ENCODE data around the gene ELMOD3. TPM values are rescaled to one million over a fixed set of nuclear protein-coding genes. Genes with fewer than 3 reads are reported as not detected.
"Not testable (repeated sequence)": the region's sequence is repeated elsewhere in the genome, so short reads cannot be mapped to it uniquely, and the experiment has no call there.

Gene ELMOD3
- total RNA-seq, 2 donors from 2014 or later, result 12.4 to 18.9 TPM

DNA sequence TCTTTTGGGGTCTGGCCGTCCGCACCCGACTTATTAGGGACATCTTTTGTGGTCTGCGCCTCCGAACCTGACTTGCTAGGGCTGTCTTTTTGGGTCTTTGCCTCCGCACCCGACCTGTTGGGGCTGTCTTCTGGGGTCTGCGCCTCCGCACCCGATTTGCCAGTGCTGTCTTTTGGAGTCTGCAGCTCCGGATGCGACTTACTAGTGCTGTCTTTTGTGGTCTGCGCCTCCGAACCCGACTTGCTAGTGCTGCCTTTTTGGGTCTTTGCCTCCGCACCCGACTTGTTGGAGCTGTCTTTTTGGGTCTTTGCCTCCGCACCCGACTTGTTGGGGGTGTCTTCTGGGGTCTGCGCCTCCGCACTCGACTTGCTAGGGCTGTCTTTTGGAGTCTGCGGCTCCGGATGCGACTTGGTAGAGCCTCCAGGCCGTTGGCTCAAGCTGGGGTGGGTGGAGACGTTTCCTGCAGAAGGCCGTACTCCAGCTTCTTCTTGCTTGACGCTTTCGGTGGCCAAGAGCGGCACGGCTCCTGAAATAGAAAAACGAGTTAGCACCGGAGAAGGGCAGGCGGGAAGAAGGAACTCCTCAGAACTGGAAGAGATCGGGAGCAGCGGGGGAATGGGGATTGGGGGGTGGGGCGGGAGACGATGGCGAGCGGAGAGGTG lies 27.3 kb upstream of the ELMOD3 start:
- Mint-ChIP-seq H3K4me1 (peaks cover 30% of the 10 kb centered on the region), H3K27ac (peak overlapping the region; percentile 98), H3K4me3 (peak overlapping the region; percentile 73), H3K9me3 (no peaks in the 10 kb centered on the region), H3K27me3 (ENCODE audit: insufficient read depth) (peaks cover 3% of the 10 kb centered on the region), H3K36me3 (ENCODE audit: low read depth) (peaks cover 38% of the 10 kb centered on the region)
- H3K9me3 ChIP-seq (ENCODE audit: control insufficient read depth, low read length), result no peaks in the 10 kb centered on the region
- DNase-seq, result peak; percentile 72
- H3K4me1 ChIP-seq (ENCODE audit: control insufficient read depth, insufficient read depth, low read length), result no peaks in the 10 kb centered on the region
- H3K9ac ChIP-seq (ENCODE audit: extremely low read depth, low read length, poor library complexity, severe bottlenecking), result peak overlapping the region; percentile 91
- H3K27ac ChIP-seq (ENCODE audit: low read depth, low read length), result no peak overlapping the region
- 7 to 15% methylated on average over 21 to 41 of the region's 41 CpGs for WGBS, 2 experiments (ENCODE audit: insufficient coverage in 1 of 2, insufficient read length in 1 of 2)
- peak overlapping the region; percentile 95 for H3K4me3 ChIP-seq (ENCODE audit: low read length)
- H3K27me3 ChIP-seq (ENCODE audit: control insufficient read depth, insufficient read depth, low read length, poor library complexity, severe bottlenecking), result no peaks in the 10 kb centered on the region
- H3K36me3 ChIP-seq (ENCODE audit: control insufficient read depth, insufficient read depth, low read length), result peaks cover 34% of the 10 kb centered on the region
- TF ChIP-seq, protein P1, sequence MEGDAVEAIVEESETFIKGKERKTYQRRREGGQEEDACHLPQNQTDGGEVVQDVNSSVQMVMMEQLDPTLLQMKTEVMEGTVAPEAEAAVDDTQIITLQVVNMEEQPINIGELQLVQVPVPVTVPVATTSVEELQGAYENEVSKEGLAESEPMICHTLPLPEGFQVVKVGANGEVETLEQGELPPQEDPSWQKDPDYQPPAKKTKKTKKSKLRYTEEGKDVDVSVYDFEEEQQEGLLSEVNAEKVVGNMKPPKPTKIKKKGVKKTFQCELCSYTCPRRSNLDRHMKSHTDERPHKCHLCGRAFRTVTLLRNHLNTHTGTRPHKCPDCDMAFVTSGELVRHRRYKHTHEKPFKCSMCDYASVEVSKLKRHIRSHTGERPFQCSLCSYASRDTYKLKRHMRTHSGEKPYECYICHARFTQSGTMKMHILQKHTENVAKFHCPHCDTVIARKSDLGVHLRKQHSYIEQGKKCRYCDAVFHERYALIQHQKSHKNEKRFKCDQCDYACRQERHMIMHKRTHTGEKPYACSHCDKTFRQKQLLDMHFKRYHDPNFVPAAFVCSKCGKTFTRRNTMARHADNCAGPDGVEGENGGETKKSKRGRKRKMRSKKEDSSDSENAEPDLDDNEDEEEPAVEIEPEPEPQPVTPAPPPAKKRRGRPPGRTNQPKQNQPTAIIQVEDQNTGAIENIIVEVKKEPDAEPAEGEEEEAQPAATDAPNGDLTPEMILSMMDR (conservative IDR thresholded peaks at IDR 0.05), result no peak

DNA sequence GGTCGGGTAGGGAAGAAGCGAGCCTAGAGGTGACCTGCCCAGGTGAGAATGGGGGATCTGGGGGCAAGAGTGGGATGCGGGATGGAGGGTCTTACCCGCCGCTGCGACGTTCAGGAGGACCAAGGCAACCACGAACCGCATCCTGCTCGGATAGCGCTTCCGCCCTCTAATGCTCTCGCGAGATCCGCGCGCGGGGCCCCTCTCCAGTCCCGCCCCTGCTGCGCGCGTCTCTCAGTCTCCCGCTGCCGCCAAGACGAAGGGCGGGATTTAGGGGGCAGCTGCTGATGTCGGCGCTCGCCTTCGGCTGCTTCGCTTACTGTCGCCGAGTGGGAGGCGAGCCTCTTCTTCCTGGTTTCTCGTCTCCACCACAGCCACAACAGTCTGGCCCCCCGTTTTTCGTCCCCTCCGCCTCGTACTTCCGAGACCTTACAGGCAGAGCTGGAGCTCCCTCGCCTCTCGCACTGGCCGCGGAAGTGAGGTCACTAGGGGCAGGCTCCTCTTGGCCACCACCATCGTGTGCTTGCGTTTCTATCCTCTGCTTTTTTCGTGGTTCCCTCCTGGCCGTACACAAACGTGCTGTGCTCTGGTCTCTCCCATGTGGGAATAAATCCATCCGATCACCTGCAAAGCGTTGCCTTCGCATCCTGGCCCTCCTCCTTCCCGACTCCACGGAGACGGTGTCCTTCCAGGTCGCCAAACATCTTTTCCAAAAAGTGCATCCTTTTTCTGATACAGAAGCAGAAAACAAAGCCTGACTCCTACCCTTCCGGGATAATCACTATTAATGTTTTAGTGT lies 26.5 kb upstream of the ELMOD3 start, which contains the start of gene TGOLN2:
TSS of gene TGOLN2 (minus strand) at position 168 of the 796 bp plus-strand sequence. CDS start at position 141, 27 bp downstream.
- WGBS, 2 experiments (ENCODE audit: insufficient coverage in 1 of 2, insufficient read length in 1 of 2), result 0 to 1% methylated on average over 35 to 56 of the region's 57 CpGs
- H3K9me3 Mint-ChIP-seq, result no peaks in the 10 kb centered on the region

DNA sequence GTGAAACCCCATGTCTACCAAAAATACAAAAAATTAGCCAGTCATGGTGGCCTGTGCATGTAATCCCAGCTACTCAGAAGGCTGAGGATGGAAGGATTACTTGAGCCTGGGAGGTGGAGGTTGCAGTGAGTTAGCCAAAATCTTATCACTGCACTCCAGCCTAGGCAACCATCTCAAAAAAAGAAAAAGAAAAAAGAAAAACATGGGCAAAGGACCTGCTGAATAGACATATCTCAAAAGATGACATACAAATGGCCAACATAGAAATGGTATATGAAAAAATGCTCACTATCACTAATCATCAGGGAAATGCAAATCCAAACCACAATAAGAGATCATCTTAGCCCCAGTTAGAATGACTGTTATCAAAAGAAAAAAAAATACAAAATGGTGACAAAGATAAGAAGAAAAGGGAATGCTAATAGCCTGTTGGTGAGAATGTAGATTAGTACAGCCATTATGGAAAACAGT lies 25.4 kb upstream of the ELMOD3 start:
- peak overlapping the region; percentile 9 for H3K27ac Mint-ChIP-seq

More for the DNA sequence above, 26.5 kb upstream of the ELMOD3 start, which contains the start of gene TGOLN2:
- Mint-ChIP-seq H3K4me1 (peaks cover 30% of the 10 kb centered on the region), H3K27me3 (ENCODE audit: insufficient read depth) (peaks cover 3% of the 10 kb centered on the region), H3K36me3 (ENCODE audit: low read depth) (peaks cover 31% of the 10 kb centered on the region), H3K27ac (peak within 1 kb of the TSS; percentile 98), H3K4me3 (peak within 1 kb of the TSS; percentile 73)
- no peaks in the 10 kb centered on the region for H3K9me3 ChIP-seq (ENCODE audit: control insufficient read depth, low read length)
- H3K36me3 ChIP-seq (ENCODE audit: control insufficient read depth, insufficient read depth, low read length), result peaks cover 26% of the 10 kb centered on the region
- peak within 1 kb of the TSS; percentile 94 for H3K27ac ChIP-seq (ENCODE audit: low read depth, low read length)
- DNase-seq, result peak; percentile 95
- peak within 1 kb of the TSS; percentile 95 for H3K4me3 ChIP-seq (ENCODE audit: low read length)
- no peaks in the 10 kb centered on the region for H3K4me1 ChIP-seq (ENCODE audit: control insufficient read depth, insufficient read depth, low read length)
- no peaks in the 10 kb centered on the region for H3K27me3 ChIP-seq (ENCODE audit: control insufficient read depth, insufficient read depth, low read length, poor library complexity, severe bottlenecking)
- H3K9ac ChIP-seq (ENCODE audit: extremely low read depth, low read length, poor library complexity, severe bottlenecking), result peak within 1 kb of the TSS; percentile 91
- TF ChIP-seq, protein P1 (conservative IDR thresholded peaks at IDR 0.05), result peak; percentile 43

DNA sequence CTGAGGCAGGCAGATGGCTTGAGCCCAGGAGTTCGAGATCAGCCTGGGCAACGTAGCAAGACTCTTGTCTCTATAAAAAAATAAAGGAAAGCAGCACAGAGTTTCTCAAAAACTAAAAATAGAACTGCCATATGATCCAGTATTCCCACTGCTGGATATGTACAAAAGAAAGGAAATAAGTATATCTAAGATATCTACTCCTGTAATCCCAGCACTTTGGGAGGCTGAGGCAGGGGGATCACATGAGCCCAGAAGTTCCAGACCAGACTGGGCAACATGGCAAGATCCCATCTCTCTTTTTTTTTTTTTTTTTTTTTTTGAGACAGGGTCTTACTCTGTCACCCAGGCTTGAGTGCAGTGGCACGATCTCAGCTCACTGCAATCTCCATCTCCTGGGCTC lies 24.9 kb upstream of the ELMOD3 start:
- not testable (repeated sequence) for H3K27me3 Mint-ChIP-seq (ENCODE audit: insufficient read depth); H3K27ac ChIP-seq (ENCODE audit: low read depth, low read length); H3K4me1 ChIP-seq (ENCODE audit: control insufficient read depth, insufficient read depth, low read length); H3K9ac ChIP-seq (ENCODE audit: extremely low read depth, low read length, poor library complexity, severe bottlenecking); H3K27me3 ChIP-seq (ENCODE audit: control insufficient read depth, insufficient read depth, low read length, poor library complexity, severe bottlenecking); DNase-seq; H3K27ac Mint-ChIP-seq; H3K9me3 Mint-ChIP-seq; H3K9me3 ChIP-seq (ENCODE audit: control insufficient read depth, low read length); H3K4me3 ChIP-seq (ENCODE audit: low read length)
- 95% methylated on average over 3 of the region's 3 CpGs; no CpG with 5 or more reads in 1 of the 2 experiments for WGBS, 2 experiments (ENCODE audit: insufficient coverage in 1 of 2, insufficient read length in 1 of 2)
- peaks cover 11% of the 10 kb centered on the region for H3K36me3 ChIP-seq (ENCODE audit: control insufficient read depth, insufficient read depth, low read length)
- H3K36me3 Mint-ChIP-seq (ENCODE audit: low read depth), result peaks cover 15% of the 10 kb centered on the region
- peaks cover 30% of the 10 kb centered on the region for H3K4me1 Mint-ChIP-seq
- H3K4me3 Mint-ChIP-seq, result peak overlapping the region; percentile 73

More for the DNA sequence above, 25.4 kb upstream of the ELMOD3 start:
- Histone ChIP-seq H3K36me3 (ENCODE audit: control insufficient read depth, insufficient read depth, low read length) (peaks cover 16% of the 10 kb centered on the region), H3K4me1 (ENCODE audit: control insufficient read depth, insufficient read depth, low read length) (no peaks in the 10 kb centered on the region), H3K27me3 (ENCODE audit: control insufficient read depth, insufficient read depth, low read length, poor library complexity, severe bottlenecking) (no peaks in the 10 kb centered on the region), H3K9ac (ENCODE audit: extremely low read depth, low read length, poor library complexity, severe bottlenecking) (no peak overlapping the region), H3K27ac (ENCODE audit: low read depth, low read length) (no peak overlapping the region), H3K4me3 (ENCODE audit: low read length) (no peak overlapping the region), H3K9me3 (ENCODE audit: control insufficient read depth, low read length) (no peaks in the 10 kb centered on the region)
- peaks cover 3% of the 10 kb centered on the region for H3K27me3 Mint-ChIP-seq (ENCODE audit: insufficient read depth)
- peaks cover 20% of the 10 kb centered on the region for H3K36me3 Mint-ChIP-seq (ENCODE audit: low read depth)
- no peak for DNase-seq
- H3K4me3 Mint-ChIP-seq, result peak overlapping the region; percentile 73
- peaks cover 30% of the 10 kb centered on the region for H3K4me1 Mint-ChIP-seq
- H3K9me3 Mint-ChIP-seq, result no peaks in the 10 kb centered on the region
- TF ChIP-seq, protein P1 (conservative IDR thresholded peaks at IDR 0.05), result no peak

All from endodermal cell (in vitro differentiated cells).